Erythroblast (primary cell): ENCODE results near the gene TP63.

ENCODE experiments used
- GATA1 ChIP-seq: IDR thresholded peaks from 2 replicates; pipeline ENCODE4 v1.6.1; 2011; ENCODE audit warnings: low read depth, mild to moderate bottlenecking, control low read depth, low read length, moderate library complexity
- POLR2A ChIP-seq: IDR thresholded peaks from 2 replicates; pipeline ENCODE4 v1.6.1; 2011; ENCODE audit warnings: mild to moderate bottlenecking, low read length

DNA sequence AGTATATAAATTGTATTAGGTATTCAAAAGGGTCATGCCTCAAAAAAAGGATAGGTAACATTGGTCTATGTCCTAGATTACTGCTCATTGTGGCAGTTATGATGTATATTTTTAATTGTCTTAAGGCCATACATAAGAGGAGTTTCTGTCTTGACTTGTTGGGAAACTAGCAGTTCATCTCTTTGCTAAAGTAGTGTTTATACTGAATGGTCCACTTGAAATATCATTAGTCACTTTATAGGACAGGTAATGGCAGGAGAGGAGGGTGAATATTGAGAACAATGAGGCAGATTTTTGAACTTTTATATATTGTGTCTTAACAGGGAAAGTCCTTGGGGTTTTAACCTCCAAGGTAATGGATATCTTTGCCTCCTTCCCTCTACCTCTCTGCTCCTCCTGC, 58.4 kb downstream of the TP63 start:
- TF ChIP-seq POLR2A: no peak
- no peak for TF ChIP-seq GATA1
